ENCODE measurements around the gene JAM3. TPM values are rescaled to one million over a fixed set of nuclear protein-coding genes. Genes with fewer than 3 reads are reported as not detected.

Gene JAM3
- total RNA-seq, 4 donors from 2014 or later: 10.9 to 14.7 (median 12.1) TPM

DNA sequence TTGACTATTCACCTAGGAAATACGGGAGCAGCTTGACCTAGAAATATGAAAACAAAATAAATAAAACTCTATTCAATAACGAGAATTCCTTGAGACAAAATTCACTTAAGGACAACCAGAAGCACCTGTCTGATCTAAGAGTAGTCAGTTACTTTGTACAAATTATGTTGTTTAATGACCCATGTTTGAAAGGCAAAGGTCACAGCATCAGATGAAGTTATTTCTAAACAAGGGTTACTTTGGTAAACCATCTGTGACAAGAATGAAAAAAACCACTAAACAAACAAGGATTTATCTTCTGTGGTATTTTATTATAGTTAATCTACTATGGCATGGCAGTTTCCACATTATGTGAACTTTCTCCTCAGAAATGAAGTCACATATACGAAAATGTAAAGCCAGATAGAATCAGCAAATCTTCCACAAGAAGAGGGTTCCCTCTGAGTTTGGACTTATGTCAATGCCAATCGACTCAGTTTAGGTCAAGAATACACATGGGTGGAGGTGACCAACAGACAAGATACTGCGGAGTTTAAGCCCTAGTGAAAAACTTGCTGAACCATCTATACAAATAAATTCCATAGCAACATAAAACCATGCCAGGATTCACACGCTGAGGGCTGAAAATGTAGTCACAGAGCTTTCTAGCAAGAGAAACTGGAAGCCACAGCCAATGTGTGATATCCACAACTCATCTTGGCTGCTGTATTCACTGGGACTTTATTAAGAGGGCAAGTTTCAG, 101.5 kb downstream of the JAM3 start:
- no peaks in the 10 kb centered on the region for H3K4me1 ChIP-seq
- TF ChIP-seq EP300 (IDR thresholded peaks at IDR 0.05) (no peak), POLR2AphosphoS5 (IDR thresholded peaks at IDR 0.05) (no peak), POLR2A (IDR thresholded peaks at IDR 0.05) (no peak)
- H3K27ac ChIP-seq: no peak overlapping the region
- no peaks in the 10 kb centered on the region for H3K27me3 ChIP-seq
- H3K36me3 ChIP-seq: peaks cover 66% of the 10 kb centered on the region
- no peak overlapping the region for H3K4me3 ChIP-seq
- 66% methylated on average over 6 of the region's 6 CpGs for whole genome bisulfite sequencing
- H3K9me3 ChIP-seq: no peaks in the 10 kb centered on the region
- DNase-seq (ENCODE audit: low spot score in 2 of 2): no peak

DNA sequence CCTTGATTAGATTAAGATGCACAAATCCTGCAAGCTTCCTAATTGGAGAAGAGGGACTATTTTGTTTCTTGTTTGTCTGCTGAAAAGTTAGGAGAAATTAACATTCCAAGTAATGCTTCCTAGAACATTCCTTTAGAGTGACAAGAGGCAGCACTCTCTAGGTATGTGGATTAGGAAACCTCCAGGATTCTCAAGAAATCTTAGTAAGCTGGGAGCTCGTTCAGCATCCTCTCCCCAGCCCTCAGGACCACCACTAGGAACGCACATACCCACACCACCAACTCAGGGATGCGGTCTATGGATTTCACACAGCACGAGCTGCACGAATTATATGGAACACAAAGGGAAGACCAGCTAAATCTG, 102.0 kb downstream of the JAM3 start:
- Histone ChIP-seq H3K36me3 (peaks cover 68% of the 10 kb centered on the region), H3K27ac (no peak overlapping the region), H3K9me3 (no peaks in the 10 kb centered on the region), H3K4me3 (no peak overlapping the region), H3K27me3 (no peaks in the 10 kb centered on the region), H3K4me1 (no peaks in the 10 kb centered on the region)
- 91% methylated on average over 5 of the region's 5 CpGs for WGBS
- no peak for DNase-seq (ENCODE audit: low spot score in 2 of 2)
- TF ChIP-seq EP300 (IDR thresholded peaks at IDR 0.05): no peak
- TF ChIP-seq, protein P1, sequence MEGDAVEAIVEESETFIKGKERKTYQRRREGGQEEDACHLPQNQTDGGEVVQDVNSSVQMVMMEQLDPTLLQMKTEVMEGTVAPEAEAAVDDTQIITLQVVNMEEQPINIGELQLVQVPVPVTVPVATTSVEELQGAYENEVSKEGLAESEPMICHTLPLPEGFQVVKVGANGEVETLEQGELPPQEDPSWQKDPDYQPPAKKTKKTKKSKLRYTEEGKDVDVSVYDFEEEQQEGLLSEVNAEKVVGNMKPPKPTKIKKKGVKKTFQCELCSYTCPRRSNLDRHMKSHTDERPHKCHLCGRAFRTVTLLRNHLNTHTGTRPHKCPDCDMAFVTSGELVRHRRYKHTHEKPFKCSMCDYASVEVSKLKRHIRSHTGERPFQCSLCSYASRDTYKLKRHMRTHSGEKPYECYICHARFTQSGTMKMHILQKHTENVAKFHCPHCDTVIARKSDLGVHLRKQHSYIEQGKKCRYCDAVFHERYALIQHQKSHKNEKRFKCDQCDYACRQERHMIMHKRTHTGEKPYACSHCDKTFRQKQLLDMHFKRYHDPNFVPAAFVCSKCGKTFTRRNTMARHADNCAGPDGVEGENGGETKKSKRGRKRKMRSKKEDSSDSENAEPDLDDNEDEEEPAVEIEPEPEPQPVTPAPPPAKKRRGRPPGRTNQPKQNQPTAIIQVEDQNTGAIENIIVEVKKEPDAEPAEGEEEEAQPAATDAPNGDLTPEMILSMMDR (IDR thresholded peaks at IDR 0.05): no peak
- no peak for TF ChIP-seq POLR2AphosphoS5 (IDR thresholded peaks at IDR 0.05)
- no peak for TF ChIP-seq POLR2A (IDR thresholded peaks at IDR 0.05)

DNA sequence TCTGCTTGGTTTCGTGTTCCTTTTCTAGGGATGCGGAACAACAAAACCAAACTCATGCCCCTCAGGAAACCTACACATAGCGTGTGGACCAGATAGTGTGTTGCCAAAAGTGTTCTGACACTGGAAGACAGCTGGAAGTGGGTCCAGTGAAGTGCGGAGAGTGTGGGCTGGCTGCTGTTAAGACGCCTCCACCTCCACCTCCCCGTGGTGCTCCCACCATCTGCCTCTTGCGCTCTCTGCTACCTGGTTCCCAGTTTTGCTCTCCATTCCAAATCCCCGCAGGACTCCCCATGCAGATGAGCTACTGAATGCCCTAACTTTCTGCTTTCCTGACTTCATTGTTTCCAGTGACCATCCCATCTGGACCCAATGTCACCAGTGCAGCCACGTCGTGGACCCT, 103.1 kb downstream of the JAM3 start:
- TF ChIP-seq EP300 (IDR thresholded peaks at IDR 0.05): no peak
- TF ChIP-seq POLR2AphosphoS5 (IDR thresholded peaks at IDR 0.05): no peak
- TF ChIP-seq, protein P1 (IDR thresholded peaks at IDR 0.05): no peak
- TF ChIP-seq POLR2A (IDR thresholded peaks at IDR 0.05): no peak
- H3K9me3 ChIP-seq: no peaks in the 10 kb centered on the region
- no peak overlapping the region for H3K4me3 ChIP-seq
- WGBS: 95% methylated on average over 10 of the region's 10 CpGs
- no peak for DNase-seq (ENCODE audit: low spot score in 2 of 2)
- H3K4me1 ChIP-seq: no peaks in the 10 kb centered on the region
- H3K27me3 ChIP-seq: no peaks in the 10 kb centered on the region
- H3K27ac ChIP-seq: no peak overlapping the region
- H3K36me3 ChIP-seq: peaks cover 75% of the 10 kb centered on the region

DNA sequence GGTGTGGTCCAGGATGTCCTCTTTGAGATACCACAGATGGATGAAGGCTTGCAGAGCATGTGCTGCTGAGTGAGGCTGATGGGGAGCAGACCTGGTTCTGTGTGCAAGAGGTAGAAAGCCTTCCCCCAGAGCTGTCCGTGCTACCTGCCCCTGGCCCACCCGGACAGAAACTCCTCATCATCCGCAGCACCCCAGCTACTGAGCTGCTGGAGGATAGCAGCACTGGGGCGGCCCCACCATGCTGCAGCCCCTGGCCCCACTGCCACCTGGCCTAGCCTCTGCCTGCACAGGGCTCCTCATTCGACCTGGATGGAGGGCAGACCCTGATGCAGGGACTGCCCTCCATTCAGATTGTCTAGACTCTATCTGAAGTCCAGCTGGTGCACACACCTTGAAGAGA, 104.4 kb downstream of the JAM3 start:
- TF ChIP-seq EP300 (IDR thresholded peaks at IDR 0.05) (no peak), POLR2AphosphoS5 (IDR thresholded peaks at IDR 0.05) (no peak), POLR2A (IDR thresholded peaks at IDR 0.05) (no peak)
- TF ChIP-seq, protein P1 (IDR thresholded peaks at IDR 0.05): no peak
- Histone ChIP-seq H3K27ac (no peak overlapping the region), H3K36me3 (peaks cover 73% of the 10 kb centered on the region), H3K4me3 (no peak overlapping the region), H3K27me3 (no peaks in the 10 kb centered on the region), H3K9me3 (no peaks in the 10 kb centered on the region), H3K4me1 (no peaks in the 10 kb centered on the region)
- DNase-seq (ENCODE audit: low spot score in 2 of 2): no peak
- 92% methylated on average over 2 of the region's 5 CpGs for WGBS

DNA sequence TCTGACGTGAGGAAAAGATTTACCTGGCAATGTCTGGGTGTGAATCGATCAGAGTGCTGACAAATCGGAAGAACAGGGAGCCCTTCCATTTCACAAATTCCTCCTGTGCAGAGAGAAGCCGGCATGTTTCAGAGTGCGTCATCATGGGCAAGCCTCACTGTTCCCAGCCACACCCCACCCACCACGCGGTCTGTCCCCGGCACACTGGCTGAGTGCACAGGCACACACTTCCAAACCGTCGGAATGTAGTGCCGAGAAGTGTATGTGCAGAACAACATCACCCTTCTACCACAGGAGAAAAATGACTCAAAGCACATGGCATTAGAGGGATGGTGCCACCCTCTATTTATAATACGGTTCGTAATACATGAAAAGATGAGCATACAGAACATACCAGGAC, 107.4 kb downstream of the JAM3 start:
- H3K9me3 ChIP-seq: no peaks in the 10 kb centered on the region
- H3K4me1 ChIP-seq: no peaks in the 10 kb centered on the region
- DNase-seq (ENCODE audit: low spot score in 2 of 2): no peak
- no peak overlapping the region for H3K27ac ChIP-seq
- 87% methylated on average over 13 of the region's 13 CpGs for WGBS
- TF ChIP-seq POLR2AphosphoS5 (IDR thresholded peaks at IDR 0.05) (no peak), POLR2A (IDR thresholded peaks at IDR 0.05) (no peak), EP300 (IDR thresholded peaks at IDR 0.05) (no peak)
- TF ChIP-seq, protein P1 (IDR thresholded peaks at IDR 0.05): no peak
- peaks cover 65% of the 10 kb centered on the region for H3K36me3 ChIP-seq
- no peak overlapping the region for H3K4me3 ChIP-seq
- H3K27me3 ChIP-seq: no peaks in the 10 kb centered on the region

All from suprapubic skin (tissue), 4 donors.